ENCODE measurements around the gene TRAF4.

DNA sequence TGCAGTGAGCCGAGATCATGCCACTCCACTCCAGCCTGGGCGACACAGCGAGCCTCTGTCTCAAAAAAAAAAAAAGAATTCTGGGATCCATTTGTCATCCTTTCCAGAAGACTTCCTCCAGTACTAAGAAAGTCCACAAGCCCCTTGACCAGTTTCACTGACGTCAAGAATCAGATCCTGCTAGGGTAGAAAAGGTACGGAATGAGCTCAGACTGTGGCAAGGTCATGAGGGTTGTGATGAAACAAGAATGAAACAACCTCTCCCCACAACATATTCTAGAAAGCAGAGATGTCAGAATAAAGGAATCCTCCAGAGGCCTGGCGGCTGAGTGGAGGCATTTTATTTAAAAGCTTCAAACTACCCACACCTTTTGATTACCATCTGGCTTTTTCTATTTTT lies 29.9 kb downstream of the TRAF4 start:
- TF ChIP-seq, protein P1, sequence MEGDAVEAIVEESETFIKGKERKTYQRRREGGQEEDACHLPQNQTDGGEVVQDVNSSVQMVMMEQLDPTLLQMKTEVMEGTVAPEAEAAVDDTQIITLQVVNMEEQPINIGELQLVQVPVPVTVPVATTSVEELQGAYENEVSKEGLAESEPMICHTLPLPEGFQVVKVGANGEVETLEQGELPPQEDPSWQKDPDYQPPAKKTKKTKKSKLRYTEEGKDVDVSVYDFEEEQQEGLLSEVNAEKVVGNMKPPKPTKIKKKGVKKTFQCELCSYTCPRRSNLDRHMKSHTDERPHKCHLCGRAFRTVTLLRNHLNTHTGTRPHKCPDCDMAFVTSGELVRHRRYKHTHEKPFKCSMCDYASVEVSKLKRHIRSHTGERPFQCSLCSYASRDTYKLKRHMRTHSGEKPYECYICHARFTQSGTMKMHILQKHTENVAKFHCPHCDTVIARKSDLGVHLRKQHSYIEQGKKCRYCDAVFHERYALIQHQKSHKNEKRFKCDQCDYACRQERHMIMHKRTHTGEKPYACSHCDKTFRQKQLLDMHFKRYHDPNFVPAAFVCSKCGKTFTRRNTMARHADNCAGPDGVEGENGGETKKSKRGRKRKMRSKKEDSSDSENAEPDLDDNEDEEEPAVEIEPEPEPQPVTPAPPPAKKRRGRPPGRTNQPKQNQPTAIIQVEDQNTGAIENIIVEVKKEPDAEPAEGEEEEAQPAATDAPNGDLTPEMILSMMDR (IDR thresholded peaks at IDR 0.05), result no peak
- TF ChIP-seq EP300 (IDR thresholded peaks at IDR 0.05) (no peak), POLR2A (IDR thresholded peaks at IDR 0.05) (no peak)
